GM23248 (cell line): ENCODE data around the gene WAC.

Source experiments
- EZH2 ChIP-seq: fragments of 200-600 bp; sonication (generic); IDR thresholded peaks from 2 replicates; pipeline ENCODE4 v1.6.1; 2018; ENCODE audit warnings: antibody characterized with exemption, mild to moderate bottlenecking; ENCODE audit not compliant: insufficient read depth, poor library complexity, severe bottlenecking
- EZH2phosphoT487 ChIP-seq: fragments of 200-600 bp; sonication (generic); IDR thresholded peaks from 2 replicates; pipeline ENCODE4 v1.6.1; 2018; ENCODE audit warnings: antibody characterized with exemption, moderate library complexity, mild to moderate bottlenecking, low read depth; ENCODE audit not compliant: insufficient read depth

- TF ChIP-seq EZH2 (no peak), EZH2phosphoT487 (no peak)
These were observed 2.2 kb upstream of the WAC start for GRCh38 chr10:28530751-28531150.
